GM13977 (cell line): ENCODE measurements around the gene UNC5A.

Source experiments
- DNase-seq: peaks from one replicate; pipeline ENCODE4 v3.0.0; 2012; ENCODE audit warnings: low spot score
- in situ Hi-C: fragments of 300-500 bp; cut with MboI; formaldehyde crosslinking; loops from one replicate; pipeline ENCODE4 v1.12.0; 2022; ENCODE audit warnings: low sequenced_read_pairs, low pct_unique_long_range_greater_than_20kb, mixed read lengths, inconsistent platforms; ENCODE audit not compliant: unreplicated experiment
- TF ChIP-seq, protein P1 (sequence below): IDR thresholded peaks from 2 replicates; pipeline ENCODE4 v1.5.1; 2012; ENCODE audit warnings: mild to moderate bottlenecking, control low read depth; ENCODE audit not compliant: insufficient read depth; ENCODE audit errors: extremely low read depth, missing control alignments

UNC5A gene

GRCh38 chr5:176891331-176891958 lies 81.1 kb downstream of the UNC5A start:
- peak; percentile 5 for DNase-seq
- in situ Hi-C loops, result no loop called here
- TF ChIP-seq, protein P1, sequence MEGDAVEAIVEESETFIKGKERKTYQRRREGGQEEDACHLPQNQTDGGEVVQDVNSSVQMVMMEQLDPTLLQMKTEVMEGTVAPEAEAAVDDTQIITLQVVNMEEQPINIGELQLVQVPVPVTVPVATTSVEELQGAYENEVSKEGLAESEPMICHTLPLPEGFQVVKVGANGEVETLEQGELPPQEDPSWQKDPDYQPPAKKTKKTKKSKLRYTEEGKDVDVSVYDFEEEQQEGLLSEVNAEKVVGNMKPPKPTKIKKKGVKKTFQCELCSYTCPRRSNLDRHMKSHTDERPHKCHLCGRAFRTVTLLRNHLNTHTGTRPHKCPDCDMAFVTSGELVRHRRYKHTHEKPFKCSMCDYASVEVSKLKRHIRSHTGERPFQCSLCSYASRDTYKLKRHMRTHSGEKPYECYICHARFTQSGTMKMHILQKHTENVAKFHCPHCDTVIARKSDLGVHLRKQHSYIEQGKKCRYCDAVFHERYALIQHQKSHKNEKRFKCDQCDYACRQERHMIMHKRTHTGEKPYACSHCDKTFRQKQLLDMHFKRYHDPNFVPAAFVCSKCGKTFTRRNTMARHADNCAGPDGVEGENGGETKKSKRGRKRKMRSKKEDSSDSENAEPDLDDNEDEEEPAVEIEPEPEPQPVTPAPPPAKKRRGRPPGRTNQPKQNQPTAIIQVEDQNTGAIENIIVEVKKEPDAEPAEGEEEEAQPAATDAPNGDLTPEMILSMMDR, result no peak

- peak; percentile 2 for DNase-seq
- in situ Hi-C loops, result no loop called here
Observed at GRCh38 chr5:176892663-176893062, 82.3 kb downstream of the UNC5A start.

GRCh38 chr5:176894298-176894697 lies 83.9 kb downstream of the UNC5A start:
- in situ Hi-C loops, result no loop called here
- DNase-seq, result no peak
- TF ChIP-seq, protein P1, result no peak

More at GRCh38 chr5:176892663-176893062, 82.3 kb downstream of the UNC5A start:
- TF ChIP-seq, protein P1, result no peak

DNA sequence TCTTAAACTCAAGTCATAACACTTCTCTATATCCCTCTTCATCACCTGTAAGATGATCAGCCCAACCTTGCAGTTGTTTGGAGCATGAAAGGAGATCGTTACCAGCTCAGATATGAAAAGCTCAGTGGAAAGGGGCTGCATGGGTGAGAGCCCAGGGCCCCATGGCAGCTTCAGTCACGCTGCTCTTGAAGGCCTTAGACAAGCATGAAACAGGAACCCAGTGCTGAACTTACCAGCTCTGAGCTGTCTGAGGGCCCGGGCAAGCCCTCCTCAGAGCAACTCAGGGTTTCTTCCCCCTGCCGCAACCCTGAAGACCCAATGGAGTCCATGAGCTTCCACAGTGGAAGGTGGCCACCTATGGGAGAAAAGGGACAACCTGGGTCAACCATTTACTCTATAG lies 85.5 kb downstream of the UNC5A start:
- in situ Hi-C loops, result no loop called here
- TF ChIP-seq, protein P1, result no peak
- DNase-seq, result no peak

DNA sequence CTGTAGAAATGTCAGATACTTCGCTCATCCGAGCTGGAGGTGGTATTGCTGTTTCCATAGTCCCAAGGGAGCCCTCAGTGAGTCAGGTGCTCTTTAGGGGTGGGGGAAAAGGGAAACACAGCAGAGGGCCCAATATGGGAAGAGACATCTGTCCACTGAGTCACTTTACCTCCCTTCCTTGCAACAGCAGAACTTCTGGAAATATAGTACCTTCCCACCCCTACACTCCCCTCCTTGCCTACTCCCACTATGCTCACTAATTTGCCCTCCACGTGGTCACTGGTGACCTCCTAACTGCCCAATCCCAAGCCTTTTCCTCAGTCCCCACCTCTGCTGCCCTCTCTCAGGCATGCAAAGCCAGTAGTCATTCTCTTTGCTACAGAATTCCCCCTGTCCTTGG lies 86.9 kb downstream of the UNC5A start:
- TF ChIP-seq, protein P1, result no peak
- no peak for DNase-seq
- in situ Hi-C loops, result no loop called here

DNA sequence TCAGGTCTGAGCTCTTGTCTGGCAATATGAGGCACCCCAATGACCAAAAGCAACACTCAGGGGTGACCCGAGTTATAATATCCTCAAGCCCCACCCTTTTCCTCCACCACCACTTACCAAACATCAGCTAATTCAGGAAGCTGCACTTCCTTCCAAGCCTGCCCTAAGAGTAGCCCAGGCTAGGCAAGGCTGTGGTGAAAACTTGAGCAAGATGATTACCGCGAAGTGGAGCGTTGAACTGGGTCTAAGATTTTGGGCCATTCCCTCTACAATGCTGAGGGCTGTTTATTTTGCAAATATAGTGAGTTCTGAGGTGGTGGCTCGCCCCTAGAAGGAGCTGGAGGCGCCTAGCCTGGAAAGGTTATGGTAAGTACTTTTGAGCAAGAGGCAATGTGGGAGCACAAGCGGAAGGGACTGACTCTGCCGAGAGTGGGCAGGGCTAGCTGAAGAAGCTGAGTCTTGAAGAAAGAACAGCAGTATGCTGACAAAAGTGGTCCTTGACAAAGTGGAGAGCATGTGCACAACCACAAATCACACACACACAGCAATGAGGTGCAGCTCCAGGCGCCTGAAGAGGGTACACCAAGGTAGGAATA lies 89.0 kb downstream of the UNC5A start, which contains the start of gene HK3:
Gene HK3 (minus strand): TSS at position 51 of the 596 bp plus-strand sequence. CDS start 3,187 bp downstream, outside the sequence.
- TF ChIP-seq, protein P1, result no peak
- DNase-seq, result no peak

More for the DNA sequence above, 89.0 kb downstream of the UNC5A start, which contains the start of gene HK3:
- in situ Hi-C loops, result no loop called here
